ENCODE data around the gene TPMT. TPM values are rescaled to one million over a fixed set of nuclear protein-coding genes. Genes with fewer than 3 reads are reported as not detected.
A peak's percentile ranks its signal among the peaks of the same experiment; 100 is the strongest.

Gene TPMT
- total RNA-seq, 1 experiment from 2014 or later, result 9.7 TPM

DNA sequence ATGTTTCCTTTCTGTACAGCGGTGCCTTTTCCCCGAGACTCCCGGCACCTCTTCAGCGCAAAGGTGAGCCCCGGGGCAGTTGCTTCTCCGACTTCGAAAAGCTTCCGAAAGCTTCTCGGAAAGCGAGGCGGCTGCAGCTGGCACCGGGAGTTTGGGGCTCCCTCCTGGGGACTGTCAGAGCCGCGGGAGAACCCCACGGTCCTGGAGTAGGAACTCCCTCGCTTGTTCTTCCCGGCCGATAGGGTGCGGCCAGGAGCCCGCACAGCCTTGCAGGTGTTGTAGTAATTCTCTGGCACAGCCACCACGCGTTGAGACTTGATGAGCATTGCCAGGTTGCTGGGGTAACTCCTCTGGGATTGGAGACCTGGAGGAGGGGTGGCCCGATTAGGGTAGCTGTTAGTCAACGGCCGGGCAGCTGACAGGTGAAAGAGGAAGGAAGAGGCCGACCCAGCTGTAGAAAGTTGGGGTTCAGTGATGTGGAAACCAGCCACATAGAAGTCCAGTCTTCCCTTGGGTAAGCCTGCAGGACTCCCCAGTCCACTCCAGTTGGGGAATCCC is 1.1 kb upstream of the TPMT start:
- ChIA-PET POLR2A (no interaction called here), CTCF (no interaction called here)
- no peak for TF ChIP-seq TCF7L2 (IDR thresholded peaks at IDR 0.05; ENCODE audit: low read depth, low read length)
- TF ChIP-seq, protein P1, sequence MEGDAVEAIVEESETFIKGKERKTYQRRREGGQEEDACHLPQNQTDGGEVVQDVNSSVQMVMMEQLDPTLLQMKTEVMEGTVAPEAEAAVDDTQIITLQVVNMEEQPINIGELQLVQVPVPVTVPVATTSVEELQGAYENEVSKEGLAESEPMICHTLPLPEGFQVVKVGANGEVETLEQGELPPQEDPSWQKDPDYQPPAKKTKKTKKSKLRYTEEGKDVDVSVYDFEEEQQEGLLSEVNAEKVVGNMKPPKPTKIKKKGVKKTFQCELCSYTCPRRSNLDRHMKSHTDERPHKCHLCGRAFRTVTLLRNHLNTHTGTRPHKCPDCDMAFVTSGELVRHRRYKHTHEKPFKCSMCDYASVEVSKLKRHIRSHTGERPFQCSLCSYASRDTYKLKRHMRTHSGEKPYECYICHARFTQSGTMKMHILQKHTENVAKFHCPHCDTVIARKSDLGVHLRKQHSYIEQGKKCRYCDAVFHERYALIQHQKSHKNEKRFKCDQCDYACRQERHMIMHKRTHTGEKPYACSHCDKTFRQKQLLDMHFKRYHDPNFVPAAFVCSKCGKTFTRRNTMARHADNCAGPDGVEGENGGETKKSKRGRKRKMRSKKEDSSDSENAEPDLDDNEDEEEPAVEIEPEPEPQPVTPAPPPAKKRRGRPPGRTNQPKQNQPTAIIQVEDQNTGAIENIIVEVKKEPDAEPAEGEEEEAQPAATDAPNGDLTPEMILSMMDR (IDR thresholded peaks at IDR 0.05), result peak; percentile 72
- ATAC-seq (peak; percentile 64), DNase-seq (ENCODE audit: low read depth, low spot score) (peak; percentile 15)
- intact Hi-C loops (cut with micrococcal nuclease; ENCODE audit: unreplicated experiment), result no loop called here
- H3K4me1 ChIP-seq (ENCODE audit: control insufficient read depth, insufficient read depth, low read length), result peaks cover 7% of the 10 kb centered on the region
- no peaks in the 10 kb centered on the region for H3K27me3 ChIP-seq (ENCODE audit: control insufficient read depth, insufficient read depth, low read length)
- H3K36me3 ChIP-seq (ENCODE audit: control insufficient read depth, insufficient read depth, low read length), result peaks cover 3% of the 10 kb centered on the region; the same call in 1 of the 2 replicates
- H3K27ac ChIP-seq (ENCODE audit: low read length), result peak overlapping the region; percentile 76
- H3K9me3 ChIP-seq (ENCODE audit: control insufficient read depth, insufficient read depth, low read depth, low read length), result no peaks in the 10 kb centered on the region
- BruUV-seq (replicated peaks), result no TSS peak
- H3K4me3 ChIP-seq (ENCODE audit: low read depth in 2 of 2, low read length in 2 of 2), result peak overlapping the region; percentile 86 to 96
- in situ Hi-C loops (cut with HindIII; ENCODE audit: low pct_unique_long_range_greater_than_20kb, low sequenced_read_pairs), result no loop called here

DNA sequence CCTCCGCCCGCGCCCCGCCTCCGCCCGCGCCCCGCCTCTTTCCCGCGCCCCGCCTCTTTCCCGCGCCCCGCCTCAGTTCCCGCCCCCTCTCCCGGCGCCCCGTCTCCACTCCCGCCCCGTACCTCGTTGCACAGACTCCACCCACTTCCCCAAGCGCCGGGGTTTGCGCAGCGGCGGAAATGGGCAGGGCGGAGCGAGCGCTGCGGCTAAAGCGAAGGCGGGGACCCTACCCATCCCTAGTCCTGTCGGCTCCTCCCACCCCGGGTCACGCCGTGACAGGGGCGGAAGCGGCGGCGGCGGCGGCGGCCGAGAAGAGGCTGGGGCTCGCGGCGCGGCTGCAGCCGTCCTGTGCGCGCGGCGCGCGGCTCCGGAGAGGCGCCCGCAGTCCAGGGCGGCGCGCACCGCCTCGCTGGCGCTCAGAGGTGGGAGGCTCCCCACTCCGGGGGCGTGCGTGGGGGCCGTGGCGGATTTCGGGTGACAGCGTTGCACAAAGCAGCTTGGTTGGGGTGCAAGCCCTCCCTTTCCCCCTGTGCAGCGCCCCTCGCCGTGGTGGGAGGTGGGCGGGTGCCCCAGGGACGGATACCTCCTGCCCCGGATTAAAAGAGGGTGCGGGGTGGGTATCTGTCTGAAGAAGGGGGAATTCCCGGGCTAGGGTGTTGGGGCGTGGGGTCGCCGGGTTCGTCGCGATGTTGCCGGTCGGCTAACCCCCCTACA is 430 bp upstream of the TPMT start, which contains the start of gene KDM1B:
Gene KDM1B, plus strand, starts transcription at position 273 of the 714 bp plus-strand sequence. CDS start 4,474 bp downstream, outside the sequence.
- Histone ChIP-seq H3K4me3 (ENCODE audit: low read depth in 2 of 2, low read length in 2 of 2) (peak within 1 kb of the TSS; percentile 89 to 96), H3K9me3 (ENCODE audit: control insufficient read depth, insufficient read depth, low read depth, low read length) (no peaks in the 10 kb centered on the region), H3K27ac (ENCODE audit: low read length) (peak within 1 kb of the TSS; percentile 84), H3K4me1 (ENCODE audit: control insufficient read depth, insufficient read depth, low read length) (peaks cover 7% of the 10 kb centered on the region), H3K27me3 (ENCODE audit: control insufficient read depth, insufficient read depth, low read length) (no peaks in the 10 kb centered on the region), H3K36me3 (ENCODE audit: control insufficient read depth, insufficient read depth, low read length) (peaks cover 3% of the 10 kb centered on the region; the same call in 1 of the 2 replicates)
- in situ Hi-C loops (cut with HindIII; ENCODE audit: low pct_unique_long_range_greater_than_20kb, low sequenced_read_pairs) (no loop called here), intact Hi-C loops (cut with micrococcal nuclease; ENCODE audit: unreplicated experiment) (no loop called here)
- ATAC-seq (peak; percentile 99), DNase-seq (ENCODE audit: low read depth, low spot score) (peak; percentile 82)
- CTCF ChIA-PET, result no interaction called here
- TF ChIP-seq POLR2AphosphoS5 (IDR thresholded peaks at IDR 0.05; ENCODE audit: low read depth, low read length) (no peak), SIN3A (IDR thresholded peaks at IDR 0.05; ENCODE audit: borderline replicate concordance, insufficient read depth, low read depth, low read length) (no peak; the same call in 1 of the 2 replicates), TCF7L2 (IDR thresholded peaks at IDR 0.05; ENCODE audit: low read depth, low read length) (no peak)
- TF ChIP-seq, protein P2, sequence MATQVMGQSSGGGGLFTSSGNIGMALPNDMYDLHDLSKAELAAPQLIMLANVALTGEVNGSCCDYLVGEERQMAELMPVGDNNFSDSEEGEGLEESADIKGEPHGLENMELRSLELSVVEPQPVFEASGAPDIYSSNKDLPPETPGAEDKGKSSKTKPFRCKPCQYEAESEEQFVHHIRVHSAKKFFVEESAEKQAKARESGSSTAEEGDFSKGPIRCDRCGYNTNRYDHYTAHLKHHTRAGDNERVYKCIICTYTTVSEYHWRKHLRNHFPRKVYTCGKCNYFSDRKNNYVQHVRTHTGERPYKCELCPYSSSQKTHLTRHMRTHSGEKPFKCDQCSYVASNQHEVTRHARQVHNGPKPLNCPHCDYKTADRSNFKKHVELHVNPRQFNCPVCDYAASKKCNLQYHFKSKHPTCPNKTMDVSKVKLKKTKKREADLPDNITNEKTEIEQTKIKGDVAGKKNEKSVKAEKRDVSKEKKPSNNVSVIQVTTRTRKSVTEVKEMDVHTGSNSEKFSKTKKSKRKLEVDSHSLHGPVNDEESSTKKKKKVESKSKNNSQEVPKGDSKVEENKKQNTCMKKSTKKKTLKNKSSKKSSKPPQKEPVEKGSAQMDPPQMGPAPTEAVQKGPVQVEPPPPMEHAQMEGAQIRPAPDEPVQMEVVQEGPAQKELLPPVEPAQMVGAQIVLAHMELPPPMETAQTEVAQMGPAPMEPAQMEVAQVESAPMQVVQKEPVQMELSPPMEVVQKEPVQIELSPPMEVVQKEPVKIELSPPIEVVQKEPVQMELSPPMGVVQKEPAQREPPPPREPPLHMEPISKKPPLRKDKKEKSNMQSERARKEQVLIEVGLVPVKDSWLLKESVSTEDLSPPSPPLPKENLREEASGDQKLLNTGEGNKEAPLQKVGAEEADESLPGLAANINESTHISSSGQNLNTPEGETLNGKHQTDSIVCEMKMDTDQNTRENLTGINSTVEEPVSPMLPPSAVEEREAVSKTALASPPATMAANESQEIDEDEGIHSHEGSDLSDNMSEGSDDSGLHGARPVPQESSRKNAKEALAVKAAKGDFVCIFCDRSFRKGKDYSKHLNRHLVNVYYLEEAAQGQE (IDR thresholded peaks at IDR 0.05; ENCODE audit: insufficient read depth in 1 of 2, low read depth in 2 of 2, low read length in 1 of 2), result no peak
- TF ChIP-seq, protein P1 (IDR thresholded peaks at IDR 0.05), result no peak
- no TSS peak for BruUV-seq (replicated peaks)
- POLR2A ChIA-PET, result interaction anchor here (0.5 kb wide), 1 partner anchor 550 kb away, joined by 7 read pairs; no protein-coding TSS in a partner anchor

Measured in Panc1 (cell line).